Ascending aorta (tissue), 2 donors: ENCODE measurements around the gene MPPE1. TPM values are rescaled to one million over a fixed set of nuclear protein-coding genes. Genes with fewer than 3 reads are reported as not detected.
A peak's percentile ranks its signal among the peaks of the same experiment; 100 is the strongest.

ENCODE experiments used
- DNase-seq, 2 donors: peaks; one replicate each; pipeline ENCODE4 v3.0.0-alpha.2; 2019; ENCODE audit warnings: low spot score in 2 of 2
- H3K27ac ChIP-seq, 2 donors: fragments of 200-600 bp; sonication (generic); one replicate each; pipeline ENCODE4 v1.5.1; 2016 to 2017; ENCODE audit warnings: mild to moderate bottlenecking in 1 of 2
- H3K27me3 ChIP-seq: fragments of 200-600 bp; sonication (generic); one replicate; pipeline ENCODE4 v1.5.1; 2017
- H3K36me3 ChIP-seq, 2 donors: fragments of 200-600 bp; sonication (generic); one replicate each; pipeline ENCODE4 v1.5.1; 2016
- H3K4me1 ChIP-seq, 2 donors: fragments of 200-600 bp; sonication (generic); one replicate each; pipeline ENCODE4 v1.5.1; 2016 to 2017; ENCODE audit warnings: mild to moderate bottlenecking in 1 of 2
- H3K4me3 ChIP-seq, 2 donors: fragments of 200-600 bp; sonication (generic); one replicate each; pipeline ENCODE4 v1.5.1; 2016 to 2017; ENCODE audit warnings: mild to moderate bottlenecking in 1 of 2
- H3K9me3 ChIP-seq, 2 donors: fragments of 200-600 bp; sonication (generic); one replicate each; pipeline ENCODE4 v1.5.1; 2016
- intact Hi-C: fragments of 100-400 bp; cut with DNase I; formaldehyde crosslinking; loops from one replicate; pipeline ENCODE4 v1.15.1; 2023
- total RNA-seq: library from RNA; depleted of rRNA; stranded (reverse); fragments of >200 nt; gene quantifications from one replicate; pipeline ENCODE4 v1.1.0, GENCODE V29; 2016
- TF ChIP-seq, protein P1 (sequence below), 3 experiments: fragments of 200-600 bp in 2 of 3; fragments of 450-650 bp in 1 of 3; sonication (generic) in 2 of 3; IDR thresholded peaks; one replicate each; pipeline ENCODE4 v1.5.1; 2016 to 2019; ENCODE audit warnings: antibody characterized with exemption in 3 of 3, mild to moderate bottlenecking in 1 of 3, moderate library complexity in 1 of 3

The MPPE1 gene
- total RNA-seq, 1 donor from 2014 or later = 18.9 TPM

DNA sequence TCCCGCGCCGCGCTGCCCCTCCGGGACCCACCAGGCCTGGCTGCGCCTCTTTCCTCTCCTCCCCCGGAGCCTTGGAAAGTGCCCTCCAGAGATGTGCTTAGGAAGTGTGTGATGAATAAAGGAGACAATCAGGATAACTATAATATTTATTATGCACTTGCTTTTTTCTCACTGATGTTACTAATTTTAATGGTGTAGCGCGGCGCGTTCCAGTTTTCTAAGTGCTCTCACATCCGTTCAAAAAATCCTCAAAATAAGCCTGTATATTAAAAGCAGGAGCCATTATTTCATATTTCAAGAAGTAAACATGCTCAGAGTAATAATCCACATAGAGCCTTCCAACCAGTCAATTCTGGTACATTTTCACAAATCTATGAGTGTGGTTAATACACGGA is 941 bp upstream of the MPPE1 start:
- Histone ChIP-seq H3K27ac (peak overlapping the region; percentile 99 to 100), H3K36me3 (no peaks in the 10 kb centered on the region), H3K27me3 (no peaks in the 10 kb centered on the region), H3K4me3 (peak overlapping the region; percentile 77 to 94), H3K9me3 (no peaks in the 10 kb centered on the region), H3K4me1 (peaks cover 0 to 10% of the 10 kb centered on the region in 2 donors)
- TF ChIP-seq, protein P1, sequence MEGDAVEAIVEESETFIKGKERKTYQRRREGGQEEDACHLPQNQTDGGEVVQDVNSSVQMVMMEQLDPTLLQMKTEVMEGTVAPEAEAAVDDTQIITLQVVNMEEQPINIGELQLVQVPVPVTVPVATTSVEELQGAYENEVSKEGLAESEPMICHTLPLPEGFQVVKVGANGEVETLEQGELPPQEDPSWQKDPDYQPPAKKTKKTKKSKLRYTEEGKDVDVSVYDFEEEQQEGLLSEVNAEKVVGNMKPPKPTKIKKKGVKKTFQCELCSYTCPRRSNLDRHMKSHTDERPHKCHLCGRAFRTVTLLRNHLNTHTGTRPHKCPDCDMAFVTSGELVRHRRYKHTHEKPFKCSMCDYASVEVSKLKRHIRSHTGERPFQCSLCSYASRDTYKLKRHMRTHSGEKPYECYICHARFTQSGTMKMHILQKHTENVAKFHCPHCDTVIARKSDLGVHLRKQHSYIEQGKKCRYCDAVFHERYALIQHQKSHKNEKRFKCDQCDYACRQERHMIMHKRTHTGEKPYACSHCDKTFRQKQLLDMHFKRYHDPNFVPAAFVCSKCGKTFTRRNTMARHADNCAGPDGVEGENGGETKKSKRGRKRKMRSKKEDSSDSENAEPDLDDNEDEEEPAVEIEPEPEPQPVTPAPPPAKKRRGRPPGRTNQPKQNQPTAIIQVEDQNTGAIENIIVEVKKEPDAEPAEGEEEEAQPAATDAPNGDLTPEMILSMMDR (IDR thresholded peaks at IDR 0.05) = no peak
- intact Hi-C loops = loop anchor here (5.0 kb wide), 2 partner anchors 468 to 973 kb away; partner anchors contain the start of genes AFG3L2 and PTPN2
- DNase-seq = peak in 1 of 2 donors; percentile 68

DNA sequence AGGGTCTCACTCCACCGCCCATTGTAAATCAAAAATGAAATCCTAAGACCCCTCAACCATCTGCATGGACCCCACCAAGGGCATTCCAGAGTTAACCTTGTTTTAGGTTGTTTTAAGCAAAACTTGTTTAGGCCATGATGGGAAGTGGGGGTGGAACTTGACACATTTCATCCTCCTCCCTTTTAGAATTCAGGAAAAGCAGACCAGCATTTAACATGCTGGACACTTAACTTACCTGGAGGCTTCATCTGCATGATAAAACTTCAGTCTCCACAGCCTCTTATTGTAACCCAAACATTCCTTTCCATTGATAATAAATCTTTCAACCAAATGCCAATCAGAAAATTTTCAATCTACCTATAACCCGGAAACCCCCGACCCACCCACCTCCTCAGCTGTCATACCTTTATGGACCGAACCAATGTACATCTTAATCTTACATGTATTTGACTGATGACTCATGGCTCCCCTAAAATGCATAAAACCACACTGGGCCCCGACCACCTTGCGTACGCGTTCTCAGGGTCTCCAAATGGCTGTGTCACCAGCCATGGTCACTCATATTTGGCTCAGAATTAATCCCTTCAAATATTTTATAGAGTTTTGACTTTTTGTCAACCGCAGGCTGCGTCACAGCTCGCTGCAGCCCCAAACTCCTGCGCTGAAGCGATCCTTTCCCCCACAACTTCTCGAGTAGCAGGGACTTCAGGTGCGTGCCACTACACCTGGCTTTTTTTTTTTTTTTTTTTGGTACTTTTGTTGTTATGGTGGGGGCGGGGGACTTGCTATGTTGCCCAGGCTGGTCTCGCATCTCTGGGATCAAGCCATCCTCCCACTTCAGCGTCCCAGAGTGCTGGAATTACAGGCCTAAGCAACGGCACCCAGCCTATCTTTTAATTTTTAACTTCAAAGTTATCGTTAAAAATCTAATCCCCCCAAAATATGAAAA is 917 bp downstream of the MPPE1 start:
- Histone ChIP-seq H3K36me3 (peaks cover 0 to 5% of the 10 kb centered on the region in 2 donors), H3K27ac (peak overlapping the region in 1 of 2 donors; percentile 99), H3K27me3 (no peaks in the 10 kb centered on the region), H3K4me1 (peaks cover 0 to 10% of the 10 kb centered on the region in 2 donors), H3K9me3 (no peaks in the 10 kb centered on the region), H3K4me3 (peak overlapping the region; percentile 77 to 94)
- no peak for DNase-seq
- intact Hi-C loops = loop anchor here (5.0 kb wide), 2 partner anchors 470 to 975 kb away; partner anchors contain the start of genes AFG3L2 and PTPN2
- TF ChIP-seq, protein P1 (IDR thresholded peaks at IDR 0.05) = no peak

DNA sequence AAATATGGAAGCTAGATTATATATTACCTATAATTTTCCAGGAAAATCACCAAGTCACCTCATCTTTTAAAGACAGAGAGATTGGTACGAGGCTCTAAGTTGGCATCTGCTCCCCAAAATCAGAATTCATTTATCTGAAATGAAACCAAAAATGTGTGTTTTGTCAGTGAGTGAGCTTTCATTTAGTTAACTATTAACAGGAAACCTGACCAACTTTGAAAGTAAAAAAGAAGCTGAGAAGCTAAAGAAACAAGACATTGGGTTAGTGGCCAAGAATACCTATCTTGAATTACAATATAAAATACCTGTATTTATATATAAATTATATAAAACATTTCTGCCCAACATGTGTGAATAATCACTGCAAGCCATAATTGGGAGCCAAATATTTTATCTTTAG is 1.9 kb downstream of the MPPE1 start:
- Histone ChIP-seq H3K36me3 (peaks cover 0 to 8% of the 10 kb centered on the region in 2 donors), H3K27me3 (no peaks in the 10 kb centered on the region), H3K9me3 (no peaks in the 10 kb centered on the region), H3K27ac (no peak overlapping the region), H3K4me1 (peaks cover 0 to 10% of the 10 kb centered on the region in 2 donors), H3K4me3 (no peak overlapping the region)
- DNase-seq = no peak
- TF ChIP-seq, protein P1 (IDR thresholded peaks at IDR 0.05) = no peak
- intact Hi-C loops = loop anchor here (5.0 kb wide), 2 partner anchors 471 to 976 kb away; partner anchors contain the start of genes AFG3L2 and PTPN2

DNA sequence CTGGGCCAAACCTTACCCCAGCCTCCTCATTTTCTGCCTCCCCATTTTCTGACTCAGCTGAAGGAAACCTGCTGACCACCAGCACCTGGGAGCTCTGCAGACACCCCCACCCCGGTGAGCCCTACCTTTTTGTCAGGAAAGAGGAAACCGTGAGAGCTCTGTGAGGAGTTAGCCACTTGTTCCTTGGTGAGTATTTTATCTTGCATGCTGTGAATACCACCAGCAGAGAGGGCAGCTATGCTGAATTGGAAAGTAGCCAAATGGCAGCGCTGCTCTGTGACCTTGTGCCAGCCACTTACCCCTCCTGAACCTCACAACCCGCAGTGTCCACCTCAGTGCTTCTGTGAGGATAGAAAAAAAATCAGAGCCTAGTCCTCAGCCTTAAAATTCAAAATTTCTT is 2.5 kb downstream of the MPPE1 start:
- H3K4me1 ChIP-seq = peaks cover 0 to 10% of the 10 kb centered on the region in 2 donors
- intact Hi-C loops = loop anchor here (5.0 kb wide), 2 partner anchors 472 to 977 kb away; partner anchors contain the start of genes AFG3L2 and PTPN2
- H3K36me3 ChIP-seq = peaks cover 0 to 8% of the 10 kb centered on the region in 2 donors
- no peaks in the 10 kb centered on the region for H3K27me3 ChIP-seq
- no peak overlapping the region for H3K4me3 ChIP-seq
- TF ChIP-seq, protein P1 (IDR thresholded peaks at IDR 0.05) = no peak
- no peak for DNase-seq
- H3K9me3 ChIP-seq = no peaks in the 10 kb centered on the region
- no peak overlapping the region for H3K27ac ChIP-seq

DNA sequence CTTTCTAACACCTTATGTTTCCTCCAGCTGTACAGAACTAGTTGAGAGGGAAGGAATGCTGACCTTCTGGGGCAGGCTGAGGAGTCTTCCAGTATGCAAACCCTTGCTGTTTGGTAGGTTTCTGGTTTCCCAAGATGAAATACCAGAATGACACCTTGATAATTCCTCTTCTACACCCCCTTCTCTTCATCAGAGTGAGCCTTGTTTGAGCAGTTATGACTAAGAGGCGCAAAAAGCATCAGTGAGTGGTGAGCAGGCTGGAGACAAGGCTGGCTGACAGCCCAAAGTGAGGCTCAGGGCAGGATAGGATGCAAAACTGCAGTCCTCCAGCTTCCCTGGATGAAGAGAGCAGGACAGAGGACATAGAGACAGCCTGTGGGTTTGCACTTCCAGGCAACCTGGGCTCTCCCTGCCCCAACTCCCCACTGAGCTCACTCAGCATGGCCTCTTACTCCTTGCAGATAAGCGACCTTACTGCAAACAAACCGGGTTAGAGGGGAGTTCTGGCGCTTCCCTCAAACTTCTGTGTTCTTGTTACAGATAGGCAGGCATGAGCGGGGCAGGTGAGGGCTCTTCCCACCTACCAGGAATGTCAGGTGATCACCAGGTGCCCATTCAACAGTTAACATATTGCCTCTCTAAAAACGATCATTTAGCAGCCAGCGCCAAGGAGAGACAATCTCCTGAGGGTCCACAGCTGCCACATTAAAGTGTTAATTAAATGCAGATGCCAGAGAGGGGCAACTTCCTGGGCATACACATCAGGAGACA is 5.4 kb downstream of the MPPE1 start:
- TF ChIP-seq, protein P1 (IDR thresholded peaks at IDR 0.05) = no peak
- intact Hi-C loops = no loop called here

More for the DNA sequence above, 5.4 kb downstream of the MPPE1 start:
- Histone ChIP-seq H3K36me3 (peaks cover 4 to 8% of the 10 kb centered on the region in 2 donors), H3K4me1 (peaks cover 0 to 7% of the 10 kb centered on the region in 2 donors), H3K9me3 (no peaks in the 10 kb centered on the region), H3K27ac (no peak overlapping the region), H3K27me3 (no peaks in the 10 kb centered on the region), H3K4me3 (no peak overlapping the region)
- DNase-seq = no peak
